ENCODE data around the gene TWNK. TPM values are rescaled to one million over a fixed set of nuclear protein-coding genes. Genes with fewer than 3 reads are reported as not detected.
A peak's percentile ranks its signal among the peaks of the same experiment; 100 is the strongest.

Gene TWNK
- total and polyA plus RNA-seq, 9 of the 15 experiments (the other 6 are each of a cell fraction or from before 2014, with no cell fraction given), result 11.6 to 34.7 (median 17.4) TPM

DNA sequence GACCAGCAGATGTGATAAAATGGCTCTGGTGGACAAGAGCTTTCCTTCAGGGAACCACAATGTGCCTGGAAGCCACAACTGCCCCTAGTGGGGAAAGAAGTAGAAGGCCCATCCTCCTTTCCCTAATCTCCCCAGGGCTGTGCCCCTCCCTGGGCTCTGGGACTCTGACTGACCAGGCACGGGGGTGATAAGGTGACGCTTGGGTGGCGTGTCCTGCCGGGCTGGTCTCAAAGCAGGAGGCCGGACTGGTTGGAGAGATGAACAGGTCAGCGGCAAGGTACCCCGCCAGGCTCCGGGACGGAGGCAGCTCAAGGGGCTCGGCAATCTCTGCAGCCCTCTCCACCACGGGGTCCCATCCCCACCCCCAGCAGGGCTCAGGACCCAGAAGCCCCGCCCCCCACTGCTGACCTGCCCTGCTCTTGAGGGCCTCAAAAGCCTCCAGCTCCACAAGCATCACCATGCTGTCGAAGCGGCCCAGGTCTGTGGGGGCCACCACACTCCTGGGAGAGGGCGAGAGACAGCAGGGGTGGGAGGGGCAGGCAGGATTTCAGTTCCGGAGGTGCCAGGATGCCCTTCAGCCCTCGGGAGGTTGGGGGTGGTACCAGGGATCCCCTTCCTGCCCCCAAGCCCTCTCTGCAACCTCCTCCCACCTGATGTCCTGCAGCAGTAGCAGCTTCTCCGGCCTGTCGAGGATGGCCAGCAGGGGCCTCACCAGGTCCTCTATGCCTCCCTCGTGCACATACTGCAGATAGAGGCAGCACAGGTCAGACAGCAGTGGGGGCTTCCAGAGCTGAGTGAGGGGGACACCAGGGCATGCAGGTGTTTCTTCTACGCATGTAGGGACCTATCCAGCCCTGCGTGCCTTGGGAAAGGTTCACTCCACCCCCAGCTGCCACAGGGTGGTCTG lies 24.4 kb downstream of the TWNK start (continued):
- TF ChIP-seq ESRRB (CRISPR knock-in tag; IDR thresholded peaks at IDR 0.05; ENCODE audit: borderline replicate concordance) (no peak), SNRNP70 (optimal IDR thresholded peaks at IDR 0.05; ENCODE audit: low read depth, low read length) (no peak), PATZ1 (CRISPR knock-in tag; IDR thresholded peaks at IDR 0.05; ENCODE audit: borderline replicate concordance) (no peak), HDGF (IDR thresholded peaks at IDR 0.05) (no peak), NELFE (IDR thresholded peaks at IDR 0.05; ENCODE audit: insufficient read depth, insufficient read length) (no peak), ARID1B (IDR thresholded peaks at IDR 0.05) (peak; percentile 50; the same call in 1 of the 2 replicates), NR4A1 (CRISPR knock-in tag; IDR thresholded peaks at IDR 0.05) (no peak), NR4A1 (tag; IDR thresholded peaks at IDR 0.05) (no peak), MCM3 (IDR thresholded peaks at IDR 0.05) (no peak), YY1 (IDR thresholded peaks at IDR 0.05; ENCODE audit: borderline replicate concordance in 1 of 3, control insufficient read depth in 1 of 3, extremely low read depth in 1 of 3, insufficient read depth in 3 of 3, insufficient read length in 1 of 3, insufficient replicate concordance in 2 of 3, low read depth in 1 of 3, low read length in 2 of 3) (peak in 1 of 3 experiments; percentile 53), MAZ (CRISPR knock-in tag; conservative IDR thresholded peaks at IDR 0.05 in 1 of 2, IDR thresholded peaks at IDR 0.05 in 1 of 2) (peak in 1 of 2 experiments; percentile 75; a peak in 1 of 4 replicates), C11orf30 (IDR thresholded peaks at IDR 0.05; ENCODE audit: low read depth) (no peak), MYNN (IDR thresholded peaks at IDR 0.05) (0 out of 2 replicates have a peak, but pooled peaks have one; percentile 52), MYNN (CRISPR knock-in tag; IDR thresholded peaks at IDR 0.05) (no peak), CHCHD3 (CRISPR knock-in tag; IDR thresholded peaks at IDR 0.05) (no peak), TCF3 (CRISPR knock-in tag; IDR thresholded peaks at IDR 0.05) (peak; percentile 46; the same call in 1 of the 2 replicates), HOXB6 (CRISPR knock-in tag; IDR thresholded peaks at IDR 0.05; ENCODE audit: borderline replicate concordance) (no peak), SMARCC2 (IDR thresholded peaks at IDR 0.05; ENCODE audit: low read depth) (no peak), ZBTB33 (CRISPR knock-in tag; IDR thresholded peaks at IDR 0.05) (0 out of 2 replicates have a peak, but pooled peaks have one; percentile 28)
- TF ChIP-seq, protein P1, sequence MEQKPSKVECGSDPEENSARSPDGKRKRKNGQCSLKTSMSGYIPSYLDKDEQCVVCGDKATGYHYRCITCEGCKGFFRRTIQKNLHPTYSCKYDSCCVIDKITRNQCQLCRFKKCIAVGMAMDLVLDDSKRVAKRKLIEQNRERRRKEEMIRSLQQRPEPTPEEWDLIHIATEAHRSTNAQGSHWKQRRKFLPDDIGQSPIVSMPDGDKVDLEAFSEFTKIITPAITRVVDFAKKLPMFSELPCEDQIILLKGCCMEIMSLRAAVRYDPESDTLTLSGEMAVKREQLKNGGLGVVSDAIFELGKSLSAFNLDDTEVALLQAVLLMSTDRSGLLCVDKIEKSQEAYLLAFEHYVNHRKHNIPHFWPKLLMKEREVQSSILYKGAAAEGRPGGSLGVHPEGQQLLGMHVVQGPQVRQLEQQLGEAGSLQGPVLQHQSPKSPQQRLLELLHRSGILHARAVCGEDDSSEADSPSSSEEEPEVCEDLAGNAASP (IDR thresholded peaks at IDR 0.05), result no peak
- TF ChIP-seq, protein P2, sequence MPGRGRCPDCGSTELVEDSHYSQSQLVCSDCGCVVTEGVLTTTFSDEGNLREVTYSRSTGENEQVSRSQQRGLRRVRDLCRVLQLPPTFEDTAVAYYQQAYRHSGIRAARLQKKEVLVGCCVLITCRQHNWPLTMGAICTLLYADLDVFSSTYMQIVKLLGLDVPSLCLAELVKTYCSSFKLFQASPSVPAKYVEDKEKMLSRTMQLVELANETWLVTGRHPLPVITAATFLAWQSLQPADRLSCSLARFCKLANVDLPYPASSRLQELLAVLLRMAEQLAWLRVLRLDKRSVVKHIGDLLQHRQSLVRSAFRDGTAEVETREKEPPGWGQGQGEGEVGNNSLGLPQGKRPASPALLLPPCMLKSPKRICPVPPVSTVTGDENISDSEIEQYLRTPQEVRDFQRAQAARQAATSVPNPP (IDR thresholded peaks at IDR 0.05; ENCODE audit: borderline replicate concordance, insufficient read depth, insufficient read length), result no peak

All from K562 (cell line).